HG02943 (cell line): Measurements from ENCODE around the gene ADRM1.

Source experiments
- ATAC-seq: cut with Tn5 transposase; IDR thresholded peaks from one replicate; pipeline ENCODE4 v1.9.1; 2021; ENCODE audit warnings: mild to moderate bottlenecking, low read depth, moderate library complexity; ENCODE audit not compliant: unreplicated experiment

The ADRM1 gene

GRCh38 chr20:62302341-62303061 is at the start of gene ADRM1:
ADRM1 (plus strand) TSS chr20:62302997; CDS start chr20:62303569, 572 bp downstream.
- peak; percentile 72 for ATAC-seq

- no peak for ATAC-seq
These were observed 49.4 kb upstream of the ADRM1 start for GRCh38 chr20:62253398-62253797.

- ATAC-seq = no peak
These were observed 48.6 kb upstream of the ADRM1 start for GRCh38 chr20:62254021-62254724.

GRCh38 chr20:62255976-62256375 is 46.8 kb upstream of the ADRM1 start:
- ATAC-seq = no peak

GRCh38 chr20:62258499-62259293 is 44.1 kb upstream of the ADRM1 start:
- ATAC-seq = no peak

GRCh38 chr20:62259294-62259565 is 43.6 kb upstream of the ADRM1 start:
- no peak for ATAC-seq

- no peak for ATAC-seq
These were observed 40.7 kb upstream of the ADRM1 start for GRCh38 chr20:62262064-62262463.

GRCh38 chr20:62263396-62263795 is 39.4 kb upstream of the ADRM1 start:
- no peak for ATAC-seq

GRCh38 chr20:62265365-62265764 is 37.4 kb upstream of the ADRM1 start:
- ATAC-seq = no peak

- no peak for ATAC-seq
These were observed 36.5 kb upstream of the ADRM1 start for GRCh38 chr20:62266340-62266739.

- no peak for ATAC-seq
These were observed 35.9 kb upstream of the ADRM1 start for GRCh38 chr20:62266851-62267250.

- ATAC-seq = no peak
These were observed 35.3 kb upstream of the ADRM1 start for GRCh38 chr20:62267543-62267942.

- no peak for ATAC-seq
These were observed 34.4 kb upstream of the ADRM1 start for GRCh38 chr20:62268228-62268900.

GRCh38 chr20:62269378-62269777 is 33.4 kb upstream of the ADRM1 start:
- no peak for ATAC-seq

- no peak for ATAC-seq
These were observed 32.9 kb upstream of the ADRM1 start for GRCh38 chr20:62269871-62270270.

GRCh38 chr20:62272200-62272599 is 30.6 kb upstream of the ADRM1 start:
- no peak for ATAC-seq

- ATAC-seq = no peak
These were observed 29.4 kb upstream of the ADRM1 start for GRCh38 chr20:62273416-62273815.

GRCh38 chr20:62274332-62274950 is 28.4 kb upstream of the ADRM1 start:
- ATAC-seq = no peak

GRCh38 chr20:62275219-62275618 is 27.6 kb upstream of the ADRM1 start:
- no peak for ATAC-seq

GRCh38 chr20:62276439-62276838 is 26.4 kb upstream of the ADRM1 start:
- ATAC-seq = no peak

GRCh38 chr20:62277253-62277652 is 25.5 kb upstream of the ADRM1 start:
- no peak for ATAC-seq
